GM23248 (cell line): ENCODE results near the gene SF3A1. TPM values are rescaled to one million over a fixed set of nuclear protein-coding genes. Genes with fewer than 3 reads are reported as not detected.

ENCODE experiments used
- DNase-seq: peaks from one replicate; pipeline ENCODE4 v3.0.0-alpha.2; 2015
- H2AFZ ChIP-seq: fragments of 200-600 bp; sonication (generic); 2 replicates; pipeline ENCODE4 v1.6.1; 2016; ENCODE audit warnings: antibody characterized with exemption
- H3F3A ChIP-seq: fragments of 200-600 bp; sonication (generic); 2 replicates; pipeline ENCODE4 v1.6.1; 2016; ENCODE audit warnings: mild to moderate bottlenecking, antibody characterized with exemption, mixed run types; ENCODE audit not compliant: insufficient read depth
- H3K27ac ChIP-seq: fragments of 200-600 bp; sonication (generic); 2 replicates; pipeline ENCODE4 v1.5.1; 2016; ENCODE audit warnings: mild to moderate bottlenecking
- H3K27me3 ChIP-seq: fragments of 200-600 bp; sonication (generic); replicated peaks from 2 replicates; pipeline ENCODE4 v1.6.1; 2016; ENCODE audit warnings: mild to moderate bottlenecking; ENCODE audit not compliant: insufficient read depth
- H3K36me3 ChIP-seq: fragments of 200-600 bp; sonication (generic); 2 replicates; pipeline ENCODE4 v1.6.1; 2016; ENCODE audit warnings: low read depth, mild to moderate bottlenecking
- H3K4me1 ChIP-seq: fragments of 200-600 bp; sonication (generic); 2 replicates; pipeline ENCODE4 v1.6.1; 2016; ENCODE audit warnings: mild to moderate bottlenecking; ENCODE audit not compliant: insufficient read depth
- H3K4me2 ChIP-seq: fragments of 200-600 bp; sonication (generic); one replicate; pipeline ENCODE4 v1.6.1; 2016; ENCODE audit warnings: mild to moderate bottlenecking; ENCODE audit not compliant: unreplicated experiment
- H3K4me3 ChIP-seq: fragments of 200-600 bp; sonication (generic); 2 replicates; pipeline ENCODE4 v1.5.1; 2016; ENCODE audit warnings: mild to moderate bottlenecking
- H3K79me2 ChIP-seq: fragments of 200-600 bp; sonication (generic); 2 replicates; pipeline ENCODE4 v1.6.1; 2016; ENCODE audit warnings: mild to moderate bottlenecking; ENCODE audit not compliant: insufficient read depth
- H3K9ac ChIP-seq: fragments of 200-600 bp; sonication (generic); 2 replicates; pipeline ENCODE4 v1.6.1; 2016; ENCODE audit warnings: mild to moderate bottlenecking
- H3K9me2 ChIP-seq: fragments of 200-600 bp; sonication (generic); 2 replicates; pipeline ENCODE4 v1.6.1; 2016; ENCODE audit warnings: mixed run types, mild to moderate bottlenecking, moderate library complexity; ENCODE audit not compliant: insufficient read depth
- H3K9me3 ChIP-seq: fragments of 200-600 bp; sonication (generic); one replicate; pipeline ENCODE4 v1.6.1; 2017; ENCODE audit warnings: low read depth
- H4K20me1 ChIP-seq: fragments of 200-600 bp; sonication (generic); 2 replicates; pipeline ENCODE4 v1.6.0; 2016; ENCODE audit not compliant: insufficient read depth
- EZH2 ChIP-seq: fragments of 200-600 bp; sonication (generic); IDR thresholded peaks from 2 replicates; pipeline ENCODE4 v1.6.1; 2018; ENCODE audit warnings: antibody characterized with exemption, mild to moderate bottlenecking; ENCODE audit not compliant: insufficient read depth, poor library complexity, severe bottlenecking
- EZH2phosphoT487 ChIP-seq: fragments of 200-600 bp; sonication (generic); IDR thresholded peaks from 2 replicates; pipeline ENCODE4 v1.6.1; 2018; ENCODE audit warnings: antibody characterized with exemption, moderate library complexity, mild to moderate bottlenecking, low read depth; ENCODE audit not compliant: insufficient read depth
- WGBS, 2 experiments: methylation state at CpG; one replicate each; pipeline ENCODE4 v1.1.6; 2015 to 2017; ENCODE audit warnings: low lambda C conversion rate in 2 of 2, low coverage in 1 of 2; ENCODE audit errors: missing lambda C conversion rate in 2 of 2; 5-methylcytosine and 5-hydroxymethylcytosine counted together
- in situ Hi-C: fragments of 300-500 bp; cut with MboI; formaldehyde crosslinking; loops from 2 replicates; pipeline ENCODE4 v1.15.0; 2020
- polyA plus RNA-seq: library from polyadenylated mRNA; unstranded; fragments of >200 nt; fragmentation: Nextera tagmentation; extraction: Ambion mirVana; gene quantifications from 2 replicates; pipeline ENCODE4 v1.2.1, GENCODE V29; 2016
- total RNA-seq: library from RNA; depleted of rRNA; stranded (reverse); fragments of >200 nt; shearing (Covaris generic); gene quantifications from 2 replicates; pipeline ENCODE4 v1.2.3, GENCODE V29; 2014; rRNA removed

SF3A1 gene
- total and polyA plus RNA-seq, 2 experiments from 2014 or later, result 12.9 to 75.0 TPM

GRCh38 chr22:30282616-30283046, 74.1 kb downstream of the SF3A1 start:
- in situ Hi-C loops, result loop anchor here (10.0 kb wide), 1 partner anchor 102 kb away; the partner anchor contains the start of gene RNF215
- H3K9me2 ChIP-seq, result no peaks in the 10 kb centered on the region
- TF ChIP-seq EZH2phosphoT487 (no peak), EZH2 (no peak)

More at GRCh38 chr22:30282616-30283046, 74.1 kb downstream of the SF3A1 start:
- Histone ChIP-seq H3K79me2 (no peaks in the 10 kb centered on the region), H3K4me1 (peaks cover 28% of the 10 kb centered on the region), H3K9ac (no peak overlapping the region), H3K9me3 (no peaks in the 10 kb centered on the region), H4K20me1 (no peaks in the 10 kb centered on the region), H3K4me3 (no peak overlapping the region), H3K4me2 (no peak overlapping the region), H3F3A (peaks cover 22% of the 10 kb centered on the region), H2AFZ (no peak overlapping the region), H3K27ac (no peak overlapping the region), H3K36me3 (no peaks in the 10 kb centered on the region), H3K27me3 (no peaks in the 10 kb centered on the region)
- 84% methylated on average over 7 of the region's 7 CpGs for WGBS, 2 experiments
- DNase-seq, result no peak

Other genes with a start within 250 kb of the SF3A1 start
- 1.6 and 1.9 TPM in 2 replicates for gene LIF, start 110.1 kb downstream of the SF3A1 start, total RNA-seq
- gene LIF, start 110.1 kb downstream of the SF3A1 start, polyA plus RNA-seq, result 1.0 and 1.4 TPM in 2 replicates
- not detected in 2 replicates for gene OSM, start 90.0 kb downstream of the SF3A1 start, total RNA-seq
- gene OSM, start 90.0 kb downstream of the SF3A1 start, polyA plus RNA-seq, result not detected in 2 replicates
- gene CASTOR1, start 67.4 kb downstream of the SF3A1 start, total RNA-seq, result 10.2 and 13.4 TPM in 2 replicates
- gene CASTOR1, start 67.4 kb downstream of the SF3A1 start, polyA plus RNA-seq, result 8.7 and 10.2 TPM in 2 replicates
- 16.9 and 26.3 TPM in 2 replicates for gene TBC1D10A, start 30.0 kb downstream of the SF3A1 start, total RNA-seq
- gene TBC1D10A, start 30.0 kb downstream of the SF3A1 start, polyA plus RNA-seq, result 21.9 and 22.3 TPM in 2 replicates
- 5.0 and 9.2 TPM in 2 replicates for gene CCDC157, start 113 bp upstream of the SF3A1 start, total RNA-seq
- gene CCDC157, start 113 bp upstream of the SF3A1 start, polyA plus RNA-seq, result 2.5 and 2.7 TPM in 2 replicates
- 29.9 and 45.1 TPM in 2 replicates for gene RNF215, start 30.5 kb upstream of the SF3A1 start, total RNA-seq
- gene RNF215, start 30.5 kb upstream of the SF3A1 start, polyA plus RNA-seq, result 2.7 and 2.9 TPM in 2 replicates
- gene SEC14L2, start 40.1 kb upstream of the SF3A1 start, total RNA-seq, result 41.9 and 54.6 TPM in 2 replicates
- 23.3 and 26.6 TPM in 2 replicates for gene SEC14L2, start 40.1 kb upstream of the SF3A1 start, polyA plus RNA-seq
- 6.6 and 18.3 TPM in 2 replicates for gene MTFP1, start 68.9 kb upstream of the SF3A1 start, total RNA-seq
- 8.1 and 8.5 TPM in 2 replicates for gene MTFP1, start 68.9 kb upstream of the SF3A1 start, polyA plus RNA-seq
- not detected in 2 replicates for gene SEC14L3, start 115.1 kb upstream of the SF3A1 start, total RNA-seq
- not detected in 2 replicates for gene SEC14L3, start 115.1 kb upstream of the SF3A1 start, polyA plus RNA-seq
- under 0.01 and 0.25 TPM in 2 replicates for gene SEC14L4, start 148.8 kb upstream of the SF3A1 start, total RNA-seq
- gene SEC14L4, start 148.8 kb upstream of the SF3A1 start, polyA plus RNA-seq, result 0.16 and 0.34 TPM in 2 replicates
- gene SEC14L6, start 189.8 kb upstream of the SF3A1 start, total RNA-seq, result not detected in 2 replicates
- gene SEC14L6, start 189.8 kb upstream of the SF3A1 start, polyA plus RNA-seq, result not detected in 2 replicates
- gene GAL3ST1, start 217.8 kb upstream of the SF3A1 start, total RNA-seq, result not detected in 2 replicates
- not detected in 2 replicates for gene GAL3ST1, start 217.8 kb upstream of the SF3A1 start, polyA plus RNA-seq
- gene PES1, start 235.0 kb upstream of the SF3A1 start, total RNA-seq, result 63.2 and 83.7 TPM in 2 replicates
- 67.8 and 74.1 TPM in 2 replicates for gene PES1, start 235.0 kb upstream of the SF3A1 start, polyA plus RNA-seq